GM19239 (cell line): ENCODE results near the gene NOL4L.
"Not testable (repeated sequence)": the region's sequence is repeated elsewhere in the genome, so short reads cannot be mapped to it uniquely, and the experiment has no call there.

ENCODE experiments used
- DNase-seq: peaks from one replicate; pipeline ENCODE4 v3.0.0; 2011; ENCODE audit warnings: low spot score; ENCODE audit not compliant: insufficient read length
- FAIRE-seq: peaks from 2 replicates; lab custom pipeline; 2011; peaks lifted over from hg19 to GRCh38; lab: Jason Lieb, UNC

The NOL4L gene

GRCh38 chr20:32578062-32578461 is 7.1 kb downstream of the NOL4L start:
- DNase-seq, FAIRE-seq: not testable (repeated sequence)

- no peak for FAIRE-seq
- no peak for DNase-seq
These were observed 7.5 kb downstream of the NOL4L start for GRCh38 chr20:32577657-32578056.

- DNase-seq (no peak), FAIRE-seq (no peak)
These were observed 8.1 kb downstream of the NOL4L start for GRCh38 chr20:32577023-32577422.

GRCh38 chr20:32576560-32576959 is 8.6 kb downstream of the NOL4L start:
- DNase-seq (no peak), FAIRE-seq (no peak)

- no peak for FAIRE-seq
- DNase-seq = no peak
These were observed 9.3 kb downstream of the NOL4L start for GRCh38 chr20:32575805-32576204.

- DNase-seq = no peak
- no peak for FAIRE-seq
These were observed 9.9 kb downstream of the NOL4L start for GRCh38 chr20:32575227-32575581.

GRCh38 chr20:32574296-32575226 is 10.6 kb downstream of the NOL4L start:
- no peak for DNase-seq

GRCh38 chr20:32573167-32573851 is 11.8 kb downstream of the NOL4L start:
- FAIRE-seq = no peak

More at GRCh38 chr20:32574296-32575226, 10.6 kb downstream of the NOL4L start:
- no peak for FAIRE-seq

GRCh38 chr20:32572271-32572968 is 12.7 kb downstream of the NOL4L start:
- FAIRE-seq = no peak
- no peak for DNase-seq

More at GRCh38 chr20:32573167-32573851, 11.8 kb downstream of the NOL4L start:
- DNase-seq = no peak

- DNase-seq (no peak), FAIRE-seq (no peak)
These were observed 13.6 kb downstream of the NOL4L start for GRCh38 chr20:32571566-32571965.

- DNase-seq (no peak), FAIRE-seq (no peak)
These were observed 14.5 kb downstream of the NOL4L start for GRCh38 chr20:32570401-32571190.

- no peak for FAIRE-seq
These were observed 15.5 kb downstream of the NOL4L start for GRCh38 chr20:32569380-32570305.

GRCh38 chr20:32569018-32569379 is 16.1 kb downstream of the NOL4L start:
- FAIRE-seq = no peak
- DNase-seq = no peak

More at GRCh38 chr20:32569380-32570305, 15.5 kb downstream of the NOL4L start:
- no peak for DNase-seq

- FAIRE-seq = no peak
- no peak for DNase-seq
These were observed 17.6 kb downstream of the NOL4L start for GRCh38 chr20:32567384-32568178.

- FAIRE-seq = no peak
- no peak for DNase-seq
These were observed 18.5 kb downstream of the NOL4L start for GRCh38 chr20:32566379-32567374.

- DNase-seq = no peak
- FAIRE-seq = no peak
These were observed 19.4 kb downstream of the NOL4L start for GRCh38 chr20:32565735-32566032.
